HG02970 (cell line): ENCODE measurements around the gene FGD5.

Experiments used
- ATAC-seq: cut with Tn5 transposase; IDR thresholded peaks from one replicate; pipeline ENCODE4 v1.9.1; 2021; ENCODE audit warnings: mild to moderate bottlenecking, moderate library complexity, moderate number of reproducible peaks; ENCODE audit not compliant: unreplicated experiment, low FRiP score

FGD5 gene, protein sequence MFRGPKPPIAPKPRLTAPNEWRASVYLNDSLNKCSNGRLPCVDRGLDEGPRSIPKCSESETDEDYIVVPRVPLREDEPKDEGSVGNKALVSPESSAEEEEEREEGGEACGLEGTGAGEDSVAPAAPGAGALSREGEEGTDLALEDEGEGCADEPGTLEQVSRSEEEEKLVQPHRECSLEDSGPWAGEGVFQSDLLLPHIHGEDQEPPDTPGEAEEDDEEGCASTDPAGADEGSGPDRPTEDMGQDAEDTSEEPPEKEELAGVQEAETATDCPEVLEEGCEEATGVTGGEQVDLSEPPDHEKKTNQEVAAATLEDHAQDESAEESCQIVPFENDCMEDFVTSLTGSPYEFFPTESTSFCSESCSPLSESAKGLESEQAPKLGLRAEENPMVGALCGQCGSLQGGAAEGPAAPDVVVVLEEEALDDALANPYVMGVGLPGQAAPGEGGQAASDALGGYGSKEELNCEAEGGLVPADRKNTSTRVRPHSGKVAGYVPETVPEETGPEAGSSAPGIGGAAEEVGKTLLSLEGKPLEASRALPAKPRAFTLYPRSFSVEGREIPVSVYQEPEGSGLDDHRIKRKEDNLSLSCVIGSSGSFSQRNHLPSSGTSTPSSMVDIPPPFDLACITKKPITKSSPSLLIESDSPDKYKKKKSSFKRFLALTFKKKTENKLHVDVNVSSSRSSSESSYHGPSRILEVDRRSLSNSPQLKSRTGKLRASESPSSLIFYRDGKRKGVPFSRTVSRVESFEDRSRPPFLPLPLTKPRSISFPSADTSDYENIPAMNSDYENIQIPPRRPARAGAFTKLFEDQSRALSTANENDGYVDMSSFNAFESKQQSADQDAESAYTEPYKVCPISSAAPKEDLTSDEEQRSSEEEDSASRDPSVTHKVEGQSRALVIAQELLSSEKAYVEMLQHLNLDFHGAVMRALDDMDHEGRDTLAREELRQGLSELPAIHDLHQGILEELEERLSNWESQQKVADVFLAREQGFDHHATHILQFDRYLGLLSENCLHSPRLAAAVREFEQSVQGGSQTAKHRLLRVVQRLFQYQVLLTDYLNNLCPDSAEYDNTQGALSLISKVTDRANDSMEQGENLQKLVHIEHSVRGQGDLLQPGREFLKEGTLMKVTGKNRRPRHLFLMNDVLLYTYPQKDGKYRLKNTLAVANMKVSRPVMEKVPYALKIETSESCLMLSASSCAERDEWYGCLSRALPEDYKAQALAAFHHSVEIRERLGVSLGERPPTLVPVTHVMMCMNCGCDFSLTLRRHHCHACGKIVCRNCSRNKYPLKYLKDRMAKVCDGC (N-terminal part only)

DNA sequence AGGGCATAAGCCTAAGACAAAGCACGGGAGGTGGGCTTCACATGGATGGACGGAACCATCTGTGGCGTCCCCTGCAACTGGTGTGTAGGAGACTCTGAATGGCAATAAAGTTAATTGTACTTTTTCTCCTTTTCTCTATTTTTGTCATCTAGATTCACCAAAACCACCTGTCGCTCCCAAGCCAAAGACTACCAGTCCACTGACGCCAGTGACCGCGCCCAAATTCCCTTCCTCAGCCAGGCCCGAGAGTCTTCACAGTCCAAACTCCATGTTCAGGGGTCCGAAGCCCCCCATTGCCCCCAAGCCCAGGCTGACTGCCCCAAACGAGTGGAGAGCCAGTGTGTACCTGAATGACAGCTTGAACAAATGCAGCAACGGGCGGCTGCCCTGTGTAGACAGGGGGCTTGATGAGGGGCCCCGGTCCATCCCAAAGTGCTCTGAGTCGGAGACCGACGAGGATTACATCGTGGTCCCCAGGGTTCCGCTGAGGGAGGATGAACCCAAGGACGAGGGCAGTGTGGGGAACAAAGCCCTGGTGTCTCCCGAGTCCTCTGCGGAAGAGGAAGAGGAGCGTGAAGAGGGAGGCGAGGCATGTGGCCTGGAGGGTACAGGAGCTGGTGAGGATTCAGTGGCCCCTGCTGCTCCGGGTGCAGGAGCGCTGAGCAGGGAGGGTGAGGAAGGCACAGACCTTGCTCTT, at the start of gene FGD5:
Gene FGD5 (plus strand): TSS at position 159 of the 697 bp plus-strand sequence. CDS start 110 bp downstream, at position 269.
- no peak for ATAC-seq

DNA sequence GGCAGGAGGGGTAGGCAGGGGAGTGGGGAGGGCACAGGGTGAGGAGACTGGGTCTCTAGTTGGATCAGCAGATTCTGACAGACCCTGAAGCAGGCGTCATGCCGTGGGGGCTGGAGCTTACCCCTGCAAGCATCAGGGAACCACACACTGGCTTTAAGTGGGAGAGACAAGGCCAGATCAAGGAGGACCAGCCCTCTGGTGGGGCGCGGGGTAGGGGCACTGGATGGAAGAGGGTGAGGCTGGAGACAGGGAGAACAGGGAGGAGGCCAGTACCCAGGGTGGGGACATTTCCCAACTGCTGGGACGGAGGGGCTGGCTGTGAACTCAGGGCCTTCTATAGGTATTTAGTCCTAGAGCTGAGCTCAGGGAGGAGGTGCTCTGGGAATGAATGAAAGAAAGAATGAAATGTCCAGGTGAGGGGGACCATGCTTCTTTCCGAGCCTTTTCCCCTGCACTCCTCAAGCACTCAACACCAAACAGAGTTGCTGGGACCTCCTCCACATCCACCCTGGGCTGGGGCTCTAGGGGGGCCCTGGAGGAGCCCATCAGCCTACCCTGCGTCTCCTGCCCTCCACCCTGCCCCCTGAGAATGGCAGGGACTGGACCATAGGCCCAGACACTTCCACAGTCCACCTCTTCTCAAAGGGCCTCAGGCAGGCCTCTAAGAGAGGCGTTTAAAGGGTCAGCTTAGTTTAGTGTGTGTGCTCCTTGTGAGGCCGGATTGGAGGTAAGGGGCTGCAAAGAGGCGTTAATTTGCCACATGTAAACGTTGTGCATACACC, 49.0 kb upstream of the FGD5 start:
- ATAC-seq, result no peak

DNA sequence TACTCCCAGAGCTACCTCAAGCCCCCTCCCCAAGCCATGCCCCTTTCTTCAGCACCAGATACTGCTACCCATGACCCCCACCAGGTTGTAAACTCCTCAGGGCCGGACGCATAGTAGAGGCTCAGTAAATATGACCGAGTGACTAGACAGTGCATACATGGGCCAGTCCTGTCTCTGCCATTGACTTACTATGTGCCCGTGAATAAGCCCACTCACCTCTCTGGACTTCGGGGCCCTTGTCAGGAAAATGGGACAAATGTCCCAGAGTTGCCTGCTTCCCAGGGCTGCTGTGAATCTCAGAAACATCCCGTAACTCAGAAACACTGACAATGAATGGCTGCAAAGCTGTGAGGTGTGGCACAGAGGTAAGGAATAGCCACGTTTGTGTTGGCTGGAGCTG, 48.2 kb upstream of the FGD5 start:
- ATAC-seq, result no peak

GRCh38 chr3:14771593-14772497, 46.9 kb upstream of the FGD5 start:
- no peak for ATAC-seq

- no peak for ATAC-seq
These were observed 46.1 kb upstream of the FGD5 start for GRCh38 chr3:14772533-14773138.

GRCh38 chr3:14773281-14773680, 45.5 kb upstream of the FGD5 start:
- ATAC-seq, result no peak

DNA sequence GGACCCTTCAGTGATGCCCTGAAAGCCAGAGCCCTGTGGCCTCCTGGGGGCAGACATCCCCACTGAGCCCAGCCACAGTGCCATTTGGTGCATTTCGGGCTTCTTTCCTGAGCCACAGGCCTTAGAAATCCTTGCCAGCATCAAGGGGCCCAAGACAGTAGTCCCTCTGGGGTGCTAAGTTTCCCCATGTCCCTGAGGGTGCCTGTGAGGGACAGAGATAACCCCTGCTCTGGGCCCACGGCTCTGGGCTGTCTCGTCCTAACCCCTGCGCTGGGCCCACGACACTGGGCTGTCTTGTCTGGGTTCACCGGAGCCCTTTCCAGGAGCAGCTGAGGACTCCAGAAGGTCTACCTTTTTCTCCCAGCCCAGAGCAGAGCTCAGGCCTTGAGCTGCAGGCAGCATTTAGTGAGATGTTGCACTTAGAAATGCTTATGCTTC, 45.1 kb upstream of the FGD5 start:
- no peak for ATAC-seq

- ATAC-seq, result no peak
These were observed 44.3 kb upstream of the FGD5 start for GRCh38 chr3:14774431-14774830.

- ATAC-seq, result no peak
These were observed 43.8 kb upstream of the FGD5 start for GRCh38 chr3:14775011-14775410.

GRCh38 chr3:14775563-14775962, 43.2 kb upstream of the FGD5 start:
- ATAC-seq, result no peak

- ATAC-seq, result no peak
These were observed 39.6 kb upstream of the FGD5 start for GRCh38 chr3:14779069-14779685.

- no peak for ATAC-seq
These were observed 37.7 kb upstream of the FGD5 start for GRCh38 chr3:14780927-14781507.

DNA sequence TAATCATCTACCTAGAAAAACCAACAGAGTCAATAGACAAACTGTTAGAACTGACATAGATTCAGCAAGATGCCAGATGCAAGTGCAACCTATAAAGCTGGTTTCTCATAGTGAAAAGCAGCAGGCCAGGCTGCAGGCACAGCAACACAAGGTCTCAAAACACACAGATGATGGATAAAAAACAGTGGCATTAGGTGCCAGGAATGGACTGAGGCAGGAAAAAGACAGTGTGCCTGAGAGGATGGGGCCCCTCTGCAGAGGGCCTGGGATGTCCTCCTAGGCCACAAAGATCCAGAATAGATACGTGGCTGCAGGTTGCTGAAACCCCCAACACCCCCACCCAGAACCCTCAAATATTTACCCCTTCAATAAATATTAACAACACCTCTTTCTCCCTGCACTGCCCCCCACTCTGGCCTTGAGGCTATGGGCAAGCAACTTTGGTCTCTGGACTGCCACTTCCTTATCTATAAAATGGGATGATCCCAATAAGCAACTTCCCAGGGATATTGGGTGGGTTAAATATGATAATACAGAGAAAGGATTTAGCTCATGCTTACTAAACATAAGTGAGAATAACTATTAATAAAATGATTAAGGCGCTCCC, 35.2 kb upstream of the FGD5 start:
- no peak for ATAC-seq

GRCh38 chr3:14784087-14784681, 34.6 kb upstream of the FGD5 start:
- no peak for ATAC-seq

- ATAC-seq, result no peak
These were observed 33.3 kb upstream of the FGD5 start for GRCh38 chr3:14785207-14786155.
